ENCODE data around the gene RASSF7. TPM values are rescaled to one million over a fixed set of nuclear protein-coding genes. Genes with fewer than 3 reads are reported as not detected.

Gene RASSF7, protein sequence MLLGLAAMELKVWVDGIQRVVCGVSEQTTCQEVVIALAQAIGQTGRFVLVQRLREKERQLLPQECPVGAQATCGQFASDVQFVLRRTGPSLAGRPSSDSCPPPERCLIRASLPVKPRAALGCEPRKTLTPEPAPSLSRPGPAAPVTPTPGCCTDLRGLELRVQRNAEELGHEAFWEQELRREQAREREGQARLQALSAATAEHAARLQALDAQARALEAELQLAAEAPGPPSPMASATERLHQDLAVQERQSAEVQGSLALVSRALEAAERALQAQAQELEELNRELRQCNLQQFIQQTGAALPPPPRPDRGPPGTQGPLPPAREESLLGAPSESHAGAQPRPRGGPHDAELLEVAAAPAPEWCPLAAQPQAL
- total RNA-seq, result 10.4 and 14.9 TPM in 2 replicates

DNA sequence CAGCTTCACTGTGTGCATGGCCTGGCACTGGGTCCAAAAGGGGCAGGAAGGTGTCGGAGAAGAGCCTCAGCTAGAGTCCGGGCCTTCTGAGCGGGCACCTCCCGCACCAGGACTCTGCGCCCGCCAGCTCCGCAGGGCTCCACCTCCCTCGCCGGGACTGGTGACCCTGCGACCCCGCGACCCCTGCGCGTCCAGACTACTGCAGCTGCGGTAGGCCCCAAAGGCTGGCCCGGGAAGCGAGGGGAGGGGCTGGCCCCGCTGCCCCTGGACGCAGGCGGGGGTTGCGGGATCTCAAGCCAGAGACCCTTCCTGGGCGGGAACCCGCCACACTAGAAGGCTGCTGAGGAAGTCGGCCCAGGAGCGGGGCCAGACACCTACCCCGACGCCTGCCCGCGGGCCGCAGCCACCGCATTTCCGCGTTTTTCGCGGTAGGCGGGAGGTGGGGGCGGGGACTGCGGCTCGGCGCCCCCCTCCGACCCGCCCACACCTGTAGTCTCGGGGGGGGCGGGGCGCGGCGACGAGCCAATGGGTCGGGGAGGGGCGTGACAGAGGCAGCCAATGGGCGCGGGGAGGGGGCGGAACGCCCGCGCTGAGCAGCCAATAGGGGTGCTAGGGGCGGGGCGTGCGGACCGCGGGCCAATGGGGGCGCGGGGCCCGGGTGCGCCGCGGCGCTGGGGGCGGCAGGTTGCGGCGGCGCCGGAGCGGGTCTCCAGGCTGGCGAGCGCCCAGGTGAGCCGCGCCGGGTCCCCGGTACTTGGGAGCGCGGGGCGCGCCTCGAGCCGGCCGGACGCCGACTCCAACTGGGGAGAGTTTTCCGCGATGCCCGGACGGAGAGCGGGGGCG, at the start of gene RASSF7, which contains the start of gene LMNTD2:
TSS of gene RASSF7 (plus strand) at position 666 of the 843 bp plus-strand sequence. CDS start 799 bp downstream, outside the sequence.
TSS of gene LMNTD2 (minus strand) at position 434 of the 843 bp plus-strand sequence. CDS start at position 412, 22 bp downstream.

DNA sequence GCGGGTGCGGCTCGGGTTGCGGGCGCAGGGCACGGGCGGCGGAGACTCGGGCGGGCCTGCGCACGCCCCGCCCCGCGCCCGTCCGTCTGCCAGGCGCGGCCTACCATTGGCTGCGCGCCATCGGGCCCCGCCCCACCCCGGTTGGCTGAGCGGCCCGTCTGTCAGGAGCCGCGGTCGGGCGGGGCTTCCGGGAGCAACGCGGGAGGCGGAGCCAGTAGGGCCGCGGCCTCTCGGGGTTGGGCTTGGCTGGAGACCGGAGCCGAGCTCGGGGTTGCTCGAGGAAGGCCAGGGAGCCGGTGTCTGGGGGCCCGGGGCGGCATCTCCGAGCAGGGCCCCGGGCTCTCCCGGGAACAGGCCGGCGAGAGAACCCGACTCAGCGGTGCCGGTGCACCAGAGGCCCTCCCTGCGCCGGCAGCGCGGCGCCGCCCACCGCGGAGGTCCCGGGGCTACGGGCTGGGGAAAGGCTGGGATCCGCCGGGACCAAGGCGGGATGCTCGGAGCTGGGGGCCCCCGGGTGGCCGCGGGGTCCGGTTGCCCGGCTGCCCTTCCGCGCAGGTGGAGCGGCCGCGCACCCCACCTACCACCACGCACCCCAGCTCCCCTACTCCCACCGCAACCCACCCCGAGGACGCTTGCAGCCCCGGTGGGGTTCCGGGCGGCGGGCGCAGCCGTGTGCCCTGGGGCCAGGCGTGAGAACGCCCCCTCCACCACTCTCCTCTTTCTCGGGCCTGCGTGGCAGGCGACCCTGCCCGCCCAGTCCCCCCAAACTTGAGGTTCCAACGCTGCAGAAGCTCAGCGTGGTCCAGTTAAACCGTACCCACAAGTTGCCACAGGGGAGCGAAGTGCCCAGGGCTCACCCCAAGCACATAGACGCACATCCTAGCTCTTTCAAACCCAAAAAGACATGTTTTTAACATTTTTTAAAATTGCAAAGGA, 25.0 kb upstream of the RASSF7 start, which contains the start of gene HRAS:
TSS of gene HRAS (minus strand) at position 58 of the 936 bp plus-strand sequence.

DNA sequence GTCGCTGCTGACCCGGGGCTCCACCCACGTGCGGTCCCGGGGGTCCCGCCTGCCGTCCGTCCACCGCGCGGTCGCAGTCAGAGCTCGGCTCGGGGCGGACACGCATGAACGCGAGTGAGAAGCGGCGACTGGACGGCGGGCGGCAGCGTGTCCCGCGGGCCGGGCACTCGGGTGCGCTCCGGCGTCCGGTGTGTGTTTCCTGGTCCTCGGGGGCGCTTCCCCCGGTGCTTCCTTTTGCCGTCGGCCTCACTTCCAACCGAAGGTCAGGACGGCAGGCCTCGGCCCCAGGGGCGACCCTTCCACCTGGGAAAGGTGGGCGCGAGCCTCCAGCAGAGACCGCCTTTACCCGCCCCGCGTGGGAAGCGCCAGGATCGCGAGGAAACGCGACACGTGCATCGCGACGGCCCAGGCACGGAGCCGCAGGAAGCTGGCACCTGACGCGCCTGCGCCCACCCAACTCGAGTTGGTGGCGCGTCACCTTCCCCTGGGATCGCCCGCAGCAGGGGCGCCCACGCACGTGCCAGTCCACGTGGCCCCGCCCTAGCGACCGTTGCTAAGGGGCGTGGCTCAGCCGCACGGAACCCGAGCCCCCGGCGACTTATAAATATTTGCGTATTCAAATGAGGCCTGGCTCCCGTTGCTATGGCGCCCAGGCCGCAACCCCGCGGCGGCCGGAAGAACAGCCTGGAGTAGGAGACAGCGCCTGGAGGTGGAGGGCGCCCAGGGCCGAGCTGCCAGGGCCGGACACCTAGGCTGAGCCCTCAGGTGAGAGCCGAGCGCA, 23.7 kb upstream of the RASSF7 start, which contains the start of gene LRRC56:
TSS of gene LRRC56 (plus strand) at position 687 of the 781 bp plus-strand sequence. CDS start 3,158 bp downstream, outside the sequence.

DNA sequence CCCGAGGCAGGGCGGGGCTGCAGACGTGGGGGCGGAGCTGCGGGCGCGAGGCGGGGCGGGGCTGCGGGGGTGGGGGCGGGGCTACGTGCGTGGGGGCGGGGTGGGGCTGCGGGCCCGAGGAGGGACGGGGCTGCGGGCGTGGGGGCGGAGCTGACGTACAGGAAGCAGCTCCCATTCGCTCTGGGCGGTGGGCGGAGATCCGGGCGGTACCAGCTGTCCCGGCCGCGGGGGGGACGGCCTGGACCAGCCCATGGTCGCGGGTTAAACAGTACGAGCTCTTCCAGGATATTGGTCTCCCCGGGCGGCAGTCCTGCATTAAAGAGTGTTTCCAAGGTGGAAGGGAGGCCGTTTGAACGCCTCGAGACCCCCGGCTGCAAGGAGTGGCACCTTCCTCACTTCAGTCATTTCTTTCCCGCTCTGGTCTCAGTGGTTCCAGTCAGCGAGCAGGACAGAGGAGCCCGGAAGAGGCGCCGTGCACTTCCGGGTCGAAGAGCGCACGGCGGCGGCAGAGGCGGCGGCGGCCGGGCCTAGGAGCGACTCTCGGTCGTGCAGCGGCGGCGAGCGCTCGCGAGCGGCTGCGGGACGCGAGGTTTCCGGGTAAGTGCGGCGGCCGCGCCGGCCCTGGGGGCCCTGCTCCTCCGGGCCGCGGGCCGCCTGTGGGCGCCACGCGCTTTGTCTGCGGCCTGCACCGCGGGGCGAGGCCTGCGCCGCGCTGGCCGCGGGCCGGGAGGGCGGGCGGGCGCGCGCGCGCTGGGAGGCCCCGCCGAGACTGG, 15.4 kb downstream of the RASSF7 start, which contains the start of gene PHRF1:
TSS of gene PHRF1 (plus strand) at position 475 of the 773 bp plus-strand sequence. CDS start 5,043 bp downstream, outside the sequence.

Other genes with a start within 250 kb of the RASSF7 start
- 2.1 and 8.3 TPM in 2 replicates for gene IFITM1, start 246.9 kb upstream of the RASSF7 start, total RNA-seq
- gene IFITM3, start 240.1 kb upstream of the RASSF7 start, total RNA-seq, result 30.3 and 64.5 TPM in 2 replicates
- gene B4GALNT4, start 191.5 kb upstream of the RASSF7 start, total RNA-seq, result 2.5 and 4.6 TPM in 2 replicates
- gene PKP3, start 166.8 kb upstream of the RASSF7 start, total RNA-seq, result 0.09 and 1.3 TPM in 2 replicates
- 28.6 and 35.5 TPM in 2 replicates for gene SIGIRR, start 146.0 kb upstream of the RASSF7 start, total RNA-seq
- 0.09 TPM in 2 replicates for gene ANO9, start 119.0 kb upstream of the RASSF7 start, total RNA-seq
- gene PTDSS2, start 110.7 kb upstream of the RASSF7 start, total RNA-seq, result 33.9 and 34.7 TPM in 2 replicates
- gene RNH1, start 53.7 kb upstream of the RASSF7 start, total RNA-seq, result 203 and 307 TPM in 2 replicates
- 77.6 and 97.3 TPM in 2 replicates for gene HRAS, start 25.4 kb upstream of the RASSF7 start, total RNA-seq
- 0.27 and 0.47 TPM in 2 replicates for gene LRRC56, start 23.4 kb upstream of the RASSF7 start, total RNA-seq
- 0.36 and 1.1 TPM in 2 replicates for gene LMNTD2, start 232 bp upstream of the RASSF7 start, total RNA-seq
- gene PHRF1, start 15.5 kb downstream of the RASSF7 start, total RNA-seq, result 25.6 and 33.3 TPM in 2 replicates
- 10.4 and 11.3 TPM in 2 replicates for gene IRF7, start 55.0 kb downstream of the RASSF7 start, total RNA-seq
- gene CDHR5, start 64.0 kb downstream of the RASSF7 start, total RNA-seq, result not detected in 2 replicates
- not detected in 2 replicates for gene SCT, start 66.2 kb downstream of the RASSF7 start, total RNA-seq
- not detected in 2 replicates for gene DRD4, start 76.3 kb downstream of the RASSF7 start, total RNA-seq
- 39.4 and 44.8 TPM in 2 replicates for gene DEAF1, start 134.3 kb downstream of the RASSF7 start, total RNA-seq
- gene TMEM80, start 134.8 kb downstream of the RASSF7 start, total RNA-seq, result 5.5 and 6.2 TPM in 2 replicates
- gene EPS8L2, start 145.3 kb downstream of the RASSF7 start, total RNA-seq, result 2.7 and 3.9 TPM in 2 replicates
- gene TALDO1, start 186.5 kb downstream of the RASSF7 start, total RNA-seq, result 207 and 250 TPM in 2 replicates
- 22.7 and 25.9 TPM in 2 replicates for gene GATD1, start 216.5 kb downstream of the RASSF7 start, total RNA-seq
- under 0.01 and 0.18 TPM in 2 replicates for gene CEND1, start 229.1 kb downstream of the RASSF7 start, total RNA-seq
- 6.8 and 7.6 TPM in 2 replicates for gene SLC25A22, start 237.3 kb downstream of the RASSF7 start, total RNA-seq
- 7.0 and 9.0 TPM in 2 replicates for gene PIDD1, start 244.3 kb downstream of the RASSF7 start, total RNA-seq
- gene RPLP2, start 249.0 kb downstream of the RASSF7 start, total RNA-seq, result 353 and 358 TPM in 2 replicates

Data from endothelial cell of coronary artery (primary cell).